ENCODE measurements around the gene CSNK1A1L.

GRCh38 chr13:37075164-37075563 is 30.3 kb downstream of the CSNK1A1L start:
- TF ChIP-seq CTCF (IDR thresholded peaks at IDR 0.05; ENCODE audit: low read depth, low read length, poor library complexity, severe bottlenecking): no peak
- TF ChIP-seq EZH2phosphoT487 (IDR thresholded peaks at IDR 0.05; ENCODE audit: borderline replicate concordance, low read length): no peak

All from DOHH2 (cell line).